Mesothelial cell of epicardium (in vitro differentiated cells): ENCODE data around the gene CDK5RAP2. TPM values are rescaled to one million over a fixed set of nuclear protein-coding genes. Genes with fewer than 3 reads are reported as not detected.
"Not testable (repeated sequence)": the region's sequence is repeated elsewhere in the genome, so short reads cannot be mapped to it uniquely, and the experiment has no call there.

Experiments used
- DNase-seq, 2 experiments: peaks; one replicate each; pipeline ENCODE4 v3.0.0; 2021; ENCODE audit warnings: low spot score in 2 of 2; ENCODE audit not compliant: unreplicated experiment in 2 of 2
- H3K27ac Mint-ChIP-seq: 2 replicates; pipeline ENCODE4 v1.8.0; 2021; ENCODE audit warnings: mixed read lengths
- H3K27me3 Mint-ChIP-seq: 2 replicates; pipeline ENCODE4 v1.8.0; 2021; ENCODE audit warnings: low read depth, mixed read lengths
- H3K36me3 Mint-ChIP-seq: 2 replicates; pipeline ENCODE4 v1.8.0; 2021; ENCODE audit warnings: mixed read lengths
- H3K4me1 Mint-ChIP-seq: 2 replicates; pipeline ENCODE4 v1.8.0; 2021; ENCODE audit warnings: mixed read lengths
- H3K4me3 Mint-ChIP-seq: 2 replicates; pipeline ENCODE4 v1.8.0; 2021; ENCODE audit warnings: mild to moderate bottlenecking, moderate library complexity, mixed read lengths
- H3K9me3 Mint-ChIP-seq: 2 replicates; pipeline ENCODE4 v1.8.0; 2021; ENCODE audit warnings: mixed read lengths
- CTCF ChIP-seq: fragments of 200-600 bp; sonication (generic); IDR thresholded peaks from one replicate; pipeline ENCODE4 v1.5.0; 2021; ENCODE audit warnings: antibody characterized with exemption; ENCODE audit not compliant: unreplicated experiment
- total RNA-seq: library from RNA; stranded (reverse); gene quantifications from 3 replicates; pipeline ENCODE4 v1.2.1, GENCODE V29; 2021

The CDK5RAP2 gene
- total RNA-seq, 1 donor from 2014 or later, result 71.0 TPM

GRCh38 chr9:120524038-120524437 is 55.9 kb downstream of the CDK5RAP2 start:
- H3K4me1 Mint-ChIP-seq, result no peaks in the 10 kb centered on the region
- no peak for TF ChIP-seq CTCF
- no peak overlapping the region for H3K4me3 Mint-ChIP-seq
- H3K36me3 Mint-ChIP-seq, result peaks cover 55% of the 10 kb centered on the region
- H3K27ac Mint-ChIP-seq, result no peak overlapping the region
- H3K27me3 Mint-ChIP-seq, result no peaks in the 10 kb centered on the region
- H3K9me3 Mint-ChIP-seq, result no peaks in the 10 kb centered on the region
- DNase-seq, result no peak

- H3K4me1 Mint-ChIP-seq, result no peaks in the 10 kb centered on the region
- peaks cover 49% of the 10 kb centered on the region for H3K36me3 Mint-ChIP-seq
- no peak overlapping the region for H3K4me3 Mint-ChIP-seq
- no peak for TF ChIP-seq CTCF
- H3K27me3 Mint-ChIP-seq, result no peaks in the 10 kb centered on the region
- no peaks in the 10 kb centered on the region for H3K9me3 Mint-ChIP-seq
- no peak for DNase-seq
- no peak overlapping the region for H3K27ac Mint-ChIP-seq
Measured at GRCh38 chr9:120522558-120522957, 57.4 kb downstream of the CDK5RAP2 start.

- no peak overlapping the region for H3K27ac Mint-ChIP-seq
- H3K4me1 Mint-ChIP-seq, result no peaks in the 10 kb centered on the region
- no peak overlapping the region for H3K4me3 Mint-ChIP-seq
- no peak for DNase-seq
- no peak for TF ChIP-seq CTCF
- H3K27me3 Mint-ChIP-seq, result no peaks in the 10 kb centered on the region
- no peaks in the 10 kb centered on the region for H3K9me3 Mint-ChIP-seq
- peaks cover 48% of the 10 kb centered on the region for H3K36me3 Mint-ChIP-seq
Measured at GRCh38 chr9:120522032-120522431, 57.9 kb downstream of the CDK5RAP2 start.

GRCh38 chr9:120521101-120521500 is 58.9 kb downstream of the CDK5RAP2 start:
- TF ChIP-seq CTCF, result no peak

GRCh38 chr9:120515996-120516395 is 64.0 kb downstream of the CDK5RAP2 start:
- DNase-seq, H3K4me3 Mint-ChIP-seq, H3K9me3 Mint-ChIP-seq, H3K27ac Mint-ChIP-seq, H3K4me1 Mint-ChIP-seq, H3K27me3 Mint-ChIP-seq: not testable (repeated sequence)
- H3K36me3 Mint-ChIP-seq, result peaks cover 53% of the 10 kb centered on the region

More at GRCh38 chr9:120521101-120521500, 58.9 kb downstream of the CDK5RAP2 start:
- Mint-ChIP-seq H3K4me1 (no peaks in the 10 kb centered on the region), H3K4me3 (no peak overlapping the region), H3K27me3 (no peaks in the 10 kb centered on the region), H3K27ac (no peak overlapping the region), H3K36me3 (peaks cover 43% of the 10 kb centered on the region), H3K9me3 (no peaks in the 10 kb centered on the region)
- DNase-seq, result no peak

- peaks cover 56% of the 10 kb centered on the region for H3K36me3 Mint-ChIP-seq
- H3K4me1 Mint-ChIP-seq, H3K4me3 Mint-ChIP-seq, H3K9me3 Mint-ChIP-seq, H3K27me3 Mint-ChIP-seq, DNase-seq, H3K27ac Mint-ChIP-seq: not testable (repeated sequence)
Measured at GRCh38 chr9:120515481-120515880, 64.5 kb downstream of the CDK5RAP2 start.

- no peak for TF ChIP-seq CTCF
- peaks cover 59% of the 10 kb centered on the region for H3K36me3 Mint-ChIP-seq
- DNase-seq, result no peak
- no peak overlapping the region for H3K27ac Mint-ChIP-seq
- peaks cover 3% of the 10 kb centered on the region for H3K9me3 Mint-ChIP-seq
- no peak overlapping the region for H3K4me3 Mint-ChIP-seq
- peaks cover 11% of the 10 kb centered on the region for H3K4me1 Mint-ChIP-seq
- no peaks in the 10 kb centered on the region for H3K27me3 Mint-ChIP-seq
Measured at GRCh38 chr9:120514405-120514804, 65.6 kb downstream of the CDK5RAP2 start.
